CD4-positive, alpha-beta T cell treated with Interleukin-15 for 1 hour (primary cell): ENCODE measurements around the gene POLDIP3.
"Not testable (repeated sequence)": the region's sequence is repeated elsewhere in the genome, so short reads cannot be mapped to it uniquely, and the experiment has no call there.

ENCODE experiments used
- DNase-seq: peaks from one replicate; pipeline ENCODE4 v3.0.0-alpha.2; 2020

The POLDIP3 gene

GRCh38 chr22:42582987-42583386 is 31.7 kb downstream of the POLDIP3 start:
- DNase-seq = no peak

GRCh38 chr22:42581762-42582716 is 32.6 kb downstream of the POLDIP3 start:
- peak; percentile 69 for DNase-seq

GRCh38 chr22:42581194-42581761 is 33.4 kb downstream of the POLDIP3 start:
- not testable (repeated sequence) for DNase-seq

GRCh38 chr22:42580040-42580439 is 34.6 kb downstream of the POLDIP3 start:
- not testable (repeated sequence) for DNase-seq

GRCh38 chr22:42577623-42578240 is 37.0 kb downstream of the POLDIP3 start:
- DNase-seq = no peak

GRCh38 chr22:42577141-42577540 is 37.5 kb downstream of the POLDIP3 start:
- not testable (repeated sequence) for DNase-seq

- not testable (repeated sequence) for DNase-seq
These were observed 38.6 kb downstream of the POLDIP3 start for GRCh38 chr22:42575996-42576574.

- DNase-seq = not testable (repeated sequence)
These were observed 40.2 kb downstream of the POLDIP3 start for GRCh38 chr22:42574468-42574867.

- DNase-seq = not testable (repeated sequence)
These were observed 40.6 kb downstream of the POLDIP3 start for GRCh38 chr22:42574046-42574445.

- not testable (repeated sequence) for DNase-seq
These were observed 43.6 kb downstream of the POLDIP3 start for GRCh38 chr22:42571068-42571467.

- not testable (repeated sequence) for DNase-seq
These were observed 44.1 kb downstream of the POLDIP3 start for GRCh38 chr22:42570580-42570979.

- not testable (repeated sequence) for DNase-seq
These were observed 46.7 kb downstream of the POLDIP3 start for GRCh38 chr22:42567950-42568349.

- no peak for DNase-seq
These were observed 48.7 kb downstream of the POLDIP3 start for GRCh38 chr22:42565956-42566355.

- DNase-seq = no peak
These were observed 50.0 kb downstream of the POLDIP3 start for GRCh38 chr22:42564699-42565098.

- DNase-seq = not testable (repeated sequence)
These were observed 50.7 kb downstream of the POLDIP3 start for GRCh38 chr22:42563943-42564342.

- no peak for DNase-seq
These were observed 52.0 kb downstream of the POLDIP3 start for GRCh38 chr22:42562684-42563083.

GRCh38 chr22:42562279-42562678 is 52.4 kb downstream of the POLDIP3 start:
- no peak for DNase-seq

- no peak for DNase-seq
These were observed 52.8 kb downstream of the POLDIP3 start for GRCh38 chr22:42561856-42562255.

- no peak for DNase-seq
These were observed 53.9 kb downstream of the POLDIP3 start for GRCh38 chr22:42560781-42561180.

GRCh38 chr22:42560381-42560780 is 54.3 kb downstream of the POLDIP3 start:
- DNase-seq = no peak

- DNase-seq = peak; percentile 92
These were observed 61.0 kb downstream of the POLDIP3 start, which contains the start of gene SERHL2 for GRCh38 chr22:42553475-42554361. Gene SERHL2, plus strand, starts transcription at chr22:42553956. Its CDS starts 65 bp downstream, at chr22:42554021.

- not testable (repeated sequence) for DNase-seq
These were observed 62.4 kb downstream of the POLDIP3 start for GRCh38 chr22:42552294-42552647.
